ENCODE results near the gene FBXL20.
"Not testable (repeated sequence)": the region's sequence is repeated elsewhere in the genome, so short reads cannot be mapped to it uniquely, and the experiment has no call there.

FBXL20 gene

GRCh38 chr17:39252788-39253460 lies 148.5 kb downstream of the FBXL20 start:
- no peak overlapping the region for H3K4me3 ChIP-seq (replicated peaks; ENCODE audit: low read depth, low read length)

DNA sequence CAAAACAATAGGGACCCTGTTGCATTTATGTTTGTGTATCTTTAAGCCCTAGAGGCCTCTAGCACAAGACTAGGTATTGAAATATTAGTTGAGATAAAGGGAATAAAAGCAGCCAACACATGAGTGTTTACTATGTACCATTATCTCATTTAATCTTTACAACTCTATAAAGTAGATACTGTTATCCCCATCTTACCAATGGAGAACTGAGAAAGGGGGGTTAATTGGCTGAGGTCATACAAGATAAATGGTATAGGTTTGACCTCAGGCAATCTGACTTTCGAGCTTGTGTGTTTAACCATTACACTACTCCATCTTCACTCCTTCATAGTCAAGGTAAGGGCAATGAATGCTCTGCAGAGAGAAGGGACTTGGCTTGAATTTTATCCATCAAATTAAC lies 149.4 kb downstream of the FBXL20 start:
- H3K4me3 ChIP-seq (replicated peaks; ENCODE audit: low read depth, low read length) = no peak overlapping the region
- no peak for DNase-seq (ENCODE audit: low read depth)
- no peak for TF ChIP-seq CTCF (IDR thresholded peaks at IDR 0.05; ENCODE audit: low read length, missing control alignments)

More at GRCh38 chr17:39252788-39253460, 148.5 kb downstream of the FBXL20 start:
- no peak for TF ChIP-seq CTCF (IDR thresholded peaks at IDR 0.05; ENCODE audit: low read length, missing control alignments)
- DNase-seq (ENCODE audit: low read depth) = no peak

- not testable (repeated sequence) for H3K4me3 ChIP-seq (replicated peaks; ENCODE audit: low read depth, low read length); DNase-seq (ENCODE audit: low read depth)
These were observed 151.3 kb downstream of the FBXL20 start for GRCh38 chr17:39250076-39250475.

GRCh38 chr17:39246274-39246673 lies 155.2 kb downstream of the FBXL20 start:
- no peak for DNase-seq (ENCODE audit: low read depth)
- no peak for TF ChIP-seq CTCF (IDR thresholded peaks at IDR 0.05; ENCODE audit: low read length, missing control alignments)
- no peak overlapping the region for H3K4me3 ChIP-seq (replicated peaks; ENCODE audit: low read depth, low read length)

DNA sequence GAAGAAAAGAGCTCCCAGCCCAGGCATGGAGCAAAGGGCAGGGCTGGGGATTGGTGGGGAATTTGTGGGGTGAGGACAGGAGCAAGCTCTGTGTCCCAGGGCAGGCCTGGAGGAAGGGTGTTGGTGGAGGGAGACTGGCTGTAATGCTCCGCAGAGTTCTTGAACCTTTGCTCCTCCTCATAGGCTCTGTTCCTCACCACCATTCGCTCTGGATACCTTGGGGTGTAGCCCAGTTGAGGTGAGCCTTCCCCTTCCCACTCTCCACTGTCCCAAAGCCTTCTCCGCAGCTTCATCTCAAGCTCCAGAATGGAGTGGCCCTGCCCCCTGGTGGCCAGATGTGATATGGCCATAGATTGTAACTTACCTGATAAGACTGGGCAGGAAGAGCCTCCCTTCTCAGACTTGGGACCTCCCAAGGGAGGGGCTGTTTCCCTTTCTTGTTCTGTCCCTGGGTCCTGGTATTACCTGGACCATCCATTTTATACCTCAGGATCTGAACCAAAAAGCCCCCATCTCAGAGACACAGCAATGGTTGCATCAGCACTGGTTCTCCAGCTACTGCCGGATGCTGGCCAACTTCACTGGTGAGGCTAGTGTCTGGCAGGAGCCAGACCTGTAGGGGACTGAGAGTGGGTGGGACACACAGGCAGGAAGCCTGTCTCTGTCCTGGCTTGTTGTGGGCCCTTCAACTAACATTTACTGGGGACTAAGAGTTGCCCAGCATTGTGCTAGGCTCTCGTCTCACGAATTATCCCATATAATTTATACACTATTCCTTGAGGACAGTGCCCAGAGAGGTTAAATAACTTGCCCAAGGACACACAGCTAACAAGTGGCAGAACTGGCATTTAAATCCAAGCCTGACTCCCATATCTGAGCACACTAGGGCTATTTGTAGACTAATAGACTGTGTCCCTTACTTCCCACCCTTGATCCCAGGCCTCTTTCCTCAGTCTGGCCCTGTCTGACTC lies 156.5 kb downstream of the FBXL20 start:
- H3K4me3 ChIP-seq (replicated peaks; ENCODE audit: low read depth, low read length) = no peak overlapping the region
- TF ChIP-seq CTCF (IDR thresholded peaks at IDR 0.05; ENCODE audit: low read length, missing control alignments) = peak; percentile 98
- DNase-seq (ENCODE audit: low read depth) = peak; percentile 86

GRCh38 chr17:39244016-39244599 lies 157.3 kb downstream of the FBXL20 start:
- H3K4me3 ChIP-seq (replicated peaks; ENCODE audit: low read depth, low read length) = no peak overlapping the region
- no peak for DNase-seq (ENCODE audit: low read depth)
- TF ChIP-seq CTCF (IDR thresholded peaks at IDR 0.05; ENCODE audit: low read length, missing control alignments) = no peak

- DNase-seq (ENCODE audit: low read depth) = no peak
- no peak overlapping the region for H3K4me3 ChIP-seq (replicated peaks; ENCODE audit: low read depth, low read length)
- no peak for TF ChIP-seq CTCF (IDR thresholded peaks at IDR 0.05; ENCODE audit: low read length, missing control alignments)
These were observed 158.3 kb downstream of the FBXL20 start for GRCh38 chr17:39243155-39243554.

Measured in fibroblast of pulmonary artery (primary cell).